SH-SY5Y (cell line): ENCODE data around the gene TES.

Experiments used
- GATA2 ChIP-seq: IDR thresholded peaks from 2 replicates; pipeline ENCODE4 v1.6.1; 2011; ENCODE audit warnings: mild to moderate bottlenecking, low read depth, low read length
- GATA3 ChIP-seq: IDR thresholded peaks from 2 replicates; pipeline ENCODE4 v1.6.1; 2011; ENCODE audit warnings: low read depth, mild to moderate bottlenecking, low read length, moderate library complexity

TES gene

GRCh38 chr7:116293633-116294032, 83.3 kb downstream of the TES start:
- TF ChIP-seq GATA3 (no peak), GATA2 (no peak)

- TF ChIP-seq GATA2 (no peak), GATA3 (no peak)
Measured at GRCh38 chr7:116298055-116298454, 87.7 kb downstream of the TES start.

- TF ChIP-seq GATA3 (no peak), GATA2 (no peak)
Measured at GRCh38 chr7:116298576-116298975, 88.2 kb downstream of the TES start.

- TF ChIP-seq GATA2 (no peak), GATA3 (no peak)
Measured at GRCh38 chr7:116305485-116306408, 95.4 kb downstream of the TES start.

GRCh38 chr7:116306409-116307048, 96.2 kb downstream of the TES start:
- no peak for TF ChIP-seq GATA2

GRCh38 chr7:116307253-116307652, 96.9 kb downstream of the TES start:
- TF ChIP-seq GATA2 (no peak), GATA3 (no peak)
